ENCODE measurements around the gene BPIFB2. TPM values are rescaled to one million over a fixed set of nuclear protein-coding genes. Genes with fewer than 3 reads are reported as not detected.

Gene BPIFB2
- polyA plus RNA-seq, 1 of the 3 experiments (the other 2 are of a cell fraction): not detected

DNA sequence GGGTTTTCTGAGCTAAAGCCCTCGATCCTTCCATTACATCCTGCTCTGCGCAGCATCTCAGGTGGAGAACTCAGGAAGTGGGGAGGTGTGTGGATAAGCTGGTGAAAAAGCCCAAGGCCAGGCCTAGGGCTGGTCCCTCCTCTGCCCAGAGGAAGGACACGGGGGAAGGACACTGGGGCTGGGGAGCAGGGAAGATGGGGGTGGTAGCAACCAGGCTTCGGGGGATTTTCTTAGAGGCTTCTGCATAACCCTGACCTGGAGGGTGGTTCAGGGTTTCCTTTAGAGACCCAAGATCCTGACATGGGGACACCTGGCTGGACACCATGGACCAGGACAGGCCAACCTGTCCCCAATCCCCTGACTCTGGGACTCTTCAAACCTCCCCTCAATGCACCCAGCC lies 41.1 kb upstream of the BPIFB2 start:
- H3K9me3 ChIP-seq: no peaks in the 10 kb centered on the region
- TF ChIP-seq JUND (IDR thresholded peaks at IDR 0.05) (no peak), SMC3 (IDR thresholded peaks at IDR 0.05; ENCODE audit: low read depth, low read length) (no peak), ELF1 (IDR thresholded peaks at IDR 0.05) (no peak), EP300 (IDR thresholded peaks at IDR 0.05; ENCODE audit: borderline replicate concordance in 1 of 2, low read depth in 1 of 2, low read length in 1 of 2) (no peak), TEAD4 (IDR thresholded peaks at IDR 0.05; ENCODE audit: borderline replicate concordance, insufficient read depth) (no peak), RFX5 (IDR thresholded peaks at IDR 0.05; ENCODE audit: low read length) (no peak), RXRA (IDR thresholded peaks at IDR 0.05; ENCODE audit: borderline replicate concordance, low read depth) (no peak), FOXJ3 (CRISPR knock-in tag; IDR thresholded peaks at IDR 0.05) (no peak), TAF1 (IDR thresholded peaks at IDR 0.05; ENCODE audit: borderline replicate concordance, low read depth, low read length) (no peak)
- TF ChIP-seq, protein P1, sequence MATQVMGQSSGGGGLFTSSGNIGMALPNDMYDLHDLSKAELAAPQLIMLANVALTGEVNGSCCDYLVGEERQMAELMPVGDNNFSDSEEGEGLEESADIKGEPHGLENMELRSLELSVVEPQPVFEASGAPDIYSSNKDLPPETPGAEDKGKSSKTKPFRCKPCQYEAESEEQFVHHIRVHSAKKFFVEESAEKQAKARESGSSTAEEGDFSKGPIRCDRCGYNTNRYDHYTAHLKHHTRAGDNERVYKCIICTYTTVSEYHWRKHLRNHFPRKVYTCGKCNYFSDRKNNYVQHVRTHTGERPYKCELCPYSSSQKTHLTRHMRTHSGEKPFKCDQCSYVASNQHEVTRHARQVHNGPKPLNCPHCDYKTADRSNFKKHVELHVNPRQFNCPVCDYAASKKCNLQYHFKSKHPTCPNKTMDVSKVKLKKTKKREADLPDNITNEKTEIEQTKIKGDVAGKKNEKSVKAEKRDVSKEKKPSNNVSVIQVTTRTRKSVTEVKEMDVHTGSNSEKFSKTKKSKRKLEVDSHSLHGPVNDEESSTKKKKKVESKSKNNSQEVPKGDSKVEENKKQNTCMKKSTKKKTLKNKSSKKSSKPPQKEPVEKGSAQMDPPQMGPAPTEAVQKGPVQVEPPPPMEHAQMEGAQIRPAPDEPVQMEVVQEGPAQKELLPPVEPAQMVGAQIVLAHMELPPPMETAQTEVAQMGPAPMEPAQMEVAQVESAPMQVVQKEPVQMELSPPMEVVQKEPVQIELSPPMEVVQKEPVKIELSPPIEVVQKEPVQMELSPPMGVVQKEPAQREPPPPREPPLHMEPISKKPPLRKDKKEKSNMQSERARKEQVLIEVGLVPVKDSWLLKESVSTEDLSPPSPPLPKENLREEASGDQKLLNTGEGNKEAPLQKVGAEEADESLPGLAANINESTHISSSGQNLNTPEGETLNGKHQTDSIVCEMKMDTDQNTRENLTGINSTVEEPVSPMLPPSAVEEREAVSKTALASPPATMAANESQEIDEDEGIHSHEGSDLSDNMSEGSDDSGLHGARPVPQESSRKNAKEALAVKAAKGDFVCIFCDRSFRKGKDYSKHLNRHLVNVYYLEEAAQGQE (IDR thresholded peaks at IDR 0.05; ENCODE audit: low read depth, low read length): no peak
- H4K20me1 ChIP-seq (ENCODE audit: insufficient read depth): no peaks in the 10 kb centered on the region
- H3K4me3 ChIP-seq (ENCODE audit: low read depth in 2 of 2, low read length in 1 of 2): no peak overlapping the region
- no peak overlapping the region for H2AFZ ChIP-seq (ENCODE audit: low read depth)
- H3K4me2 ChIP-seq: no peak overlapping the region
- no peaks in the 10 kb centered on the region for H3K36me3 ChIP-seq (replicated peaks in 1 of 2; ENCODE audit: control insufficient read depth in 1 of 2, insufficient read depth in 2 of 2, low read length in 1 of 2)
- H3K27me3 ChIP-seq (ENCODE audit: insufficient read depth): peaks cover 36% of the 10 kb centered on the region
- 50% methylated on average over 4 of the region's 4 CpGs for WGBS (ENCODE audit: low lambda C conversion rate)
- H3F3A ChIP-seq (replicated peaks; ENCODE audit: insufficient read depth): no peaks in the 10 kb centered on the region
- no peak overlapping the region for H3K9ac ChIP-seq
- no peaks in the 10 kb centered on the region for H3K79me2 ChIP-seq (ENCODE audit: insufficient read depth)
- CTCF ChIA-PET: interaction anchor here (0.8 kb wide), 1 partner anchor 21 kb away, joined by 4 read pairs; no protein-coding TSS in a partner anchor
- H3K4me1 ChIP-seq (ENCODE audit: control insufficient read depth in 1 of 2, insufficient read depth in 2 of 2, low read depth in 1 of 2, low read length in 1 of 2): no peaks in the 10 kb centered on the region
- DNase-seq: peak; percentile 2
- POLR2A ChIA-PET: no interaction called here
- H3K27ac ChIP-seq (ENCODE audit: low read depth in 2 of 2, low read length in 1 of 2): no peak overlapping the region
- no peaks in the 10 kb centered on the region for H3K9me2 ChIP-seq

DNA sequence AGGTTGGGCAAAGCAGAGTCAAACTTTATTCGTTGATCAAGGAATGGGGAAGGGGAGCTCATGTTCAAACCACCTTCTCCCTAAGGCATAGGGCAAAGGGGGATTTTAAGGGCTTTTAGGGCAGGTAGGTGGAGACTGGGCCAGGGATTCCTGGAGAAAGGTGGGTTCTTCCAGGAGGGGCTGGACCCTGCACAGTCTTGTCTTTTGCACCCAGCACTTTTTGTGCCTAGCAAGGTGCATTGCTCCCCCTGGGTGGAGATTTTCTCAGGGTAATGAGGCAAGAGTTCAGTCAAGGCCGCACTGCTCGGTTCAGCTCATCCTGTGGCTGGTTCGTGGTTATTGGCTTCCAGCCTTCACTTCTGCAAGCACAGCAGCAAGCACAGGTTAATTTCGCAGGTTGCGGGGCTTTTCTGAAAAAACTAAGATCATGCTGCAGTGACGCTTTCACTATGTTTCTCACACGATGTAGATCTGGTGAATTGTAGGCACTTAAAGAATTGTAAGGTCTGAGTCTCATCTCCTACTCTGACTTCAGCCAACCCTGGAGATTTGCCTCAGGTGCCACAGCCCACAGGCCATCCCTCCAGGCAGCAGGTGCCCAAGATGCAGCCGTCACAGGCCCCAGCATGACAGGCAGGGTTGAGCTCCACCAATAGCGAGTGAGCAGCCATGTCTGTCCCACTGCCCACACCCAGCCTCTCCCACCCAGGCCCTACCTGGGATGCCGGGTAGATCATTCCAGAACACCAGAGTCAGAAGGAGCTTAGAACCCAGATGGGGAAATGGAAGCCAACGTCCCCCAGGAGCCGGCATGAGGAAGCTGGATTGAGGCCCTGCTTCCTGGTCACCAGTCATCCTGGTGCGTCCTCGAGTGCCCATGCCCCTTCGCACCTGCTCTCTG lies 40.4 kb upstream of the BPIFB2 start:
- no peak for TF ChIP-seq RAD21 (IDR thresholded peaks at IDR 0.05; ENCODE audit: low read length)
- no peak for TF ChIP-seq GATA2 (CRISPR knock-in tag; IDR thresholded peaks at IDR 0.05)
- TF ChIP-seq TCF12 (IDR thresholded peaks at IDR 0.05): no peak
- no peak for TF ChIP-seq FOXJ3 (CRISPR knock-in tag; IDR thresholded peaks at IDR 0.05)
- TF ChIP-seq TAF1 (IDR thresholded peaks at IDR 0.05; ENCODE audit: borderline replicate concordance, low read depth, low read length): no peak
- TF ChIP-seq MXI1 (IDR thresholded peaks at IDR 0.05; ENCODE audit: low read depth, low read length): no peak
- TF ChIP-seq, protein P2, sequence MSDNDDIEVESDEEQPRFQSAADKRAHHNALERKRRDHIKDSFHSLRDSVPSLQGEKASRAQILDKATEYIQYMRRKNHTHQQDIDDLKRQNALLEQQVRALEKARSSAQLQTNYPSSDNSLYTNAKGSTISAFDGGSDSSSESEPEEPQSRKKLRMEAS (IDR thresholded peaks at IDR 0.05; ENCODE audit: low read depth): no peak
- TF ChIP-seq, protein P3, sequence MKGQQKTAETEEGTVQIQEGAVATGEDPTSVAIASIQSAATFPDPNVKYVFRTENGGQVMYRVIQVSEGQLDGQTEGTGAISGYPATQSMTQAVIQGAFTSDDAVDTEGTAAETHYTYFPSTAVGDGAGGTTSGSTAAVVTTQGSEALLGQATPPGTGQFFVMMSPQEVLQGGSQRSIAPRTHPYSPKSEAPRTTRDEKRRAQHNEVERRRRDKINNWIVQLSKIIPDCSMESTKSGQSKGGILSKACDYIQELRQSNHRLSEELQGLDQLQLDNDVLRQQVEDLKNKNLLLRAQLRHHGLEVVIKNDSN (IDR thresholded peaks at IDR 0.05; ENCODE audit: borderline replicate concordance, low read depth): no peak
- TF ChIP-seq ELF1 (IDR thresholded peaks at IDR 0.05): no peak
- no peak for TF ChIP-seq YY1 (IDR thresholded peaks at IDR 0.05; ENCODE audit: low read depth)
- no peaks in the 10 kb centered on the region for H3K9me2 ChIP-seq
- 47% methylated on average over 12 of the region's 16 CpGs for WGBS (ENCODE audit: low lambda C conversion rate)
- no peaks in the 10 kb centered on the region for H3K79me2 ChIP-seq (ENCODE audit: insufficient read depth)
- no peak overlapping the region for H2AFZ ChIP-seq (ENCODE audit: low read depth)
- H3K4me3 ChIP-seq (ENCODE audit: low read depth in 2 of 2, low read length in 1 of 2): no peak overlapping the region
- CTCF ChIA-PET: no interaction called here
- no peak overlapping the region for H3K4me2 ChIP-seq
- H3K9me3 ChIP-seq: no peaks in the 10 kb centered on the region
- H3K4me1 ChIP-seq (ENCODE audit: control insufficient read depth in 1 of 2, insufficient read depth in 2 of 2, low read depth in 1 of 2, low read length in 1 of 2): no peaks in the 10 kb centered on the region
- peak; percentile 8 for DNase-seq
- no peaks in the 10 kb centered on the region for H3K36me3 ChIP-seq (replicated peaks in 1 of 2; ENCODE audit: control insufficient read depth in 1 of 2, insufficient read depth in 2 of 2, low read length in 1 of 2)
- POLR2A ChIA-PET: no interaction called here
- H4K20me1 ChIP-seq (ENCODE audit: insufficient read depth): no peaks in the 10 kb centered on the region
- H3K27ac ChIP-seq (ENCODE audit: low read depth in 2 of 2, low read length in 1 of 2): no peak overlapping the region
- H3K9ac ChIP-seq: no peak overlapping the region
- H3K27me3 ChIP-seq (ENCODE audit: insufficient read depth): peaks cover 32% of the 10 kb centered on the region
- H3F3A ChIP-seq (replicated peaks; ENCODE audit: insufficient read depth): no peaks in the 10 kb centered on the region

All from SK-N-SH (cell line).